Heart left ventricle (tissue), 16 donors: ENCODE measurements around the gene IL11RA. TPM values are rescaled to one million over a fixed set of nuclear protein-coding genes. Genes with fewer than 3 reads are reported as not detected.

Experiments used
- ATAC-seq, 4 donors: fragments of 200-7000 bp; cut with Tn5 transposase; one replicate each; pipeline ENCODE4 v1.9.1; 2020 to 2022; ENCODE audit warnings: moderate library complexity in 4 of 4, mild to moderate bottlenecking in 3 of 4, moderate number of reproducible peaks in 1 of 4
- DNase-seq, 5 donors: peaks; one replicate each; pipeline ENCODE4 v3.0.0-alpha.2; 2020
- H3K27ac ChIP-seq, 12 donors: fragments of 200-600 bp; sonication (generic) in 4 of 12; one replicate each; pipeline versions ENCODE4 v1.5.0 to v1.8.0; 2016 to 2022; ENCODE audit warnings: mild to moderate bottlenecking in 2 of 12
- H3K27me3 ChIP-seq, 9 donors: fragments of 200-600 bp; sonication (generic) in 2 of 9; one replicate each; pipeline versions ENCODE4 v1.5.1 to v1.8.0; 2016 to 2022; ENCODE audit warnings: mild to moderate bottlenecking in 3 of 9
- H3K36me3 ChIP-seq, 9 donors: fragments of 200-600 bp; sonication (generic) in 2 of 9; one replicate each; pipeline versions ENCODE4 v1.5.0 to v1.8.0; 2018 to 2022; ENCODE audit warnings: mild to moderate bottlenecking in 2 of 9
- H3K4me1 ChIP-seq, 12 donors: fragments of 200-600 bp; sonication (generic) in 4 of 12; one replicate each; pipeline versions ENCODE4 v1.5.0 to v1.8.0; 2016 to 2022; ENCODE audit warnings: mild to moderate bottlenecking in 3 of 12
- H3K4me3 ChIP-seq, 12 donors: fragments of 200-600 bp; sonication (generic) in 4 of 12; one replicate each; pipeline versions ENCODE4 v1.5.0 to v1.8.0; 2017 to 2022; ENCODE audit warnings: mild to moderate bottlenecking in 9 of 12, moderate library complexity in 4 of 12
- H3K9me3 ChIP-seq, 12 donors: fragments of 200-600 bp; sonication (generic) in 4 of 12; one replicate each; pipeline versions ENCODE4 v1.5.0 to v1.8.0; 2016 to 2022; ENCODE audit warnings: mild to moderate bottlenecking in 1 of 12
- POLR2A ChIP-seq, 2 donors: fragments of 450-650 bp; IDR thresholded peaks; one replicate each; pipeline ENCODE4 v1.6.1; 2017; ENCODE audit warnings: antibody characterized with exemption in 2 of 2, mild to moderate bottlenecking in 2 of 2, moderate library complexity in 2 of 2
- WGBS, 4 donors: extraction: QIAGEN DNeasy Blood & Tissue Kit in 2 of 4; methylation state at CpG; one replicate each; pipeline versions ENCODE4 v1.1.5 to v1.1.7; 2013 to 2018; 5-methylcytosine and 5-hydroxymethylcytosine counted together
- intact Hi-C, 10 donors: fragments of 100-400 bp; cut with DNase I; formaldehyde crosslinking; loops; one replicate each; pipeline versions ENCODE4 v1.11.1 to v1.14.2; 2022
- polyA plus RNA-seq, 2 donors: library from polyadenylated mRNA; stranded (reverse); fragments of 200-250 nt; gene quantifications; one replicate each; pipeline ENCODE4 v1.2.3, GENCODE V29; 2013
- total RNA-seq, 9 donors: library from RNA; depleted of rRNA in 2 of 9; stranded (reverse); fragments of >200 nt in 2 of 9; fragmentation: NEBNext Ultra II Directional in 3 of 9; extraction: Animal tissue kit (Norgen Biotek cat#: 25700) in 3 of 9; gene quantifications; one replicate each; pipeline versions ENCODE4 v1.1.0 to v1.2.4, GENCODE V29; 2016 to 2023
- TF ChIP-seq, protein P1 (sequence below), 12 donors: fragments of 200-600 bp; sonication (generic) in 4 of 12; IDR thresholded peaks; one replicate each; pipeline versions ENCODE4 v1.5.0 to v1.8.0; 2018 to 2022; ENCODE audit warnings: antibody characterized with exemption in 12 of 12, mild to moderate bottlenecking in 5 of 12
- donor health status: ischemic (EF 13 %, LVEDD 7.1; RV severe dilation, severe dysfunction).
- donor health status: healthy with polysubstance abuse.
- donor health status: DM: no; HTN: yes; CAD: no.
- donor health status: DM: no; HTN: no; CAD: no.
- donor health status: ischemic (EF 25% LVEDD 6.9; RV normal size, moderate dysfunction).
- donor health status: ischemic (EF 25% LVEDD 5.7; RV mildly dilated, moderate dysfunction).
- donor health status: healthy.
- donor health status: DM: yes; HTN: yes; CAD: no.
- donor health status: ischemic (EF 35%, LVEDD 5.7; RV mildly dilated, moderate dysfunction).
- donor health status: nonischemic (EF 11% LVEDD 7.7; RV severe dilation, severe dysfunction).
- donor health status: DM: yes; HTN: yes; CAD: no.
- donor health status: PGD.
- donor health status: ischemic (EF 29% LVEDD 5.4; RV normal size, mild dysfunction).
- donor health status: nonischemic (EF 23%, LVEDD 6.1; RV moderate dilation, normal function).

IL11RA gene
- total and polyA plus RNA-seq, 11 donors = 20.8 to 113 (median 45.5) TPM

DNA sequence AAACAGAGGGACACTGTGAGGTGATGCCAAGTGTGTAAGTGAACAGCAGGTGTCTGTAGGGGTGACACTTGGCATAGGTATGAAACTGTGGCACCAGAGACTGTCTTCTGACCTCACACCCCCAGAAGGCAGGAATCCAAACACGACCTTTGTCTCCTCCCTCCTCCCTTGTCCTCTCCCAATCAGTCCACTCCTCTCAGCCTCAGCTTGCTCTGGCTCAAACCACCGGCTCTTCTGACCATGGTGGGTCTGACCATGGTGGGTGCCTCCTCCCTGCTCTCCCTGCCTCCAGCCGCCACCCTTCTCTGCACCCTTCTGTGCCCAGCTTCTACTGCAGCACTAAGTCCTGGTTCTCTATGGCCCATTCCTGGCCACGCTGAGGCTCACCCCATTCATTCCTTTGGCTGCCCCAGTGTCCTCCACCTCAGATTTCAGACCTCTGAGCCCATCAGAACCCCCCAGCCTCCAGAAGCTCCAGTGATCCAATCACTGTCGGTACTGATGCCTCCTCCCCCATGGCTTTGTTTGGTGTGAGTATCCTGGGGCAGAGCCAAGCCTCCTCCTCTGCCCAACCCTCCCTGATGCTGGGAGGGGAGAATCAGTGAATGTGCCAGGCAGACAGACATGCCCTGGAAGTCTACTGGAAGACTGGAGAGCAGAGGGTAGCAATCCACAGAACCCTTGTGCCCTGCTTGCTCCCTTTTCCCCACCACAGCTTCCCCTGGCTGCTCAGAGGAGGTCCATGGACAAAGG, 21.4 kb upstream of the IL11RA start:
- intact Hi-C loops = no loop called here
- no peak for ATAC-seq
- 39 to 40% (median 40%) methylated on average over 5 of the region's 5 CpGs for WGBS, 4 donors
- TF ChIP-seq, protein P1, sequence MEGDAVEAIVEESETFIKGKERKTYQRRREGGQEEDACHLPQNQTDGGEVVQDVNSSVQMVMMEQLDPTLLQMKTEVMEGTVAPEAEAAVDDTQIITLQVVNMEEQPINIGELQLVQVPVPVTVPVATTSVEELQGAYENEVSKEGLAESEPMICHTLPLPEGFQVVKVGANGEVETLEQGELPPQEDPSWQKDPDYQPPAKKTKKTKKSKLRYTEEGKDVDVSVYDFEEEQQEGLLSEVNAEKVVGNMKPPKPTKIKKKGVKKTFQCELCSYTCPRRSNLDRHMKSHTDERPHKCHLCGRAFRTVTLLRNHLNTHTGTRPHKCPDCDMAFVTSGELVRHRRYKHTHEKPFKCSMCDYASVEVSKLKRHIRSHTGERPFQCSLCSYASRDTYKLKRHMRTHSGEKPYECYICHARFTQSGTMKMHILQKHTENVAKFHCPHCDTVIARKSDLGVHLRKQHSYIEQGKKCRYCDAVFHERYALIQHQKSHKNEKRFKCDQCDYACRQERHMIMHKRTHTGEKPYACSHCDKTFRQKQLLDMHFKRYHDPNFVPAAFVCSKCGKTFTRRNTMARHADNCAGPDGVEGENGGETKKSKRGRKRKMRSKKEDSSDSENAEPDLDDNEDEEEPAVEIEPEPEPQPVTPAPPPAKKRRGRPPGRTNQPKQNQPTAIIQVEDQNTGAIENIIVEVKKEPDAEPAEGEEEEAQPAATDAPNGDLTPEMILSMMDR (IDR thresholded peaks at IDR 0.05) = no peak
- TF ChIP-seq POLR2A (IDR thresholded peaks at IDR 0.05) = no peak
- H3K27me3 ChIP-seq = peaks cover 21 to 53% (median 40%) of the 10 kb centered on the region in 9 donors
- H3K27ac ChIP-seq = no peak overlapping the region
- H3K36me3 ChIP-seq = peaks cover 0 to 7% (median 0%) of the 10 kb centered on the region in 9 donors
- H3K4me1 ChIP-seq = peaks cover 0 to 17% (median 7%) of the 10 kb centered on the region in 12 donors
- no peaks in the 10 kb centered on the region for H3K9me3 ChIP-seq
- H3K4me3 ChIP-seq = no peak overlapping the region
- DNase-seq = no peak

DNA sequence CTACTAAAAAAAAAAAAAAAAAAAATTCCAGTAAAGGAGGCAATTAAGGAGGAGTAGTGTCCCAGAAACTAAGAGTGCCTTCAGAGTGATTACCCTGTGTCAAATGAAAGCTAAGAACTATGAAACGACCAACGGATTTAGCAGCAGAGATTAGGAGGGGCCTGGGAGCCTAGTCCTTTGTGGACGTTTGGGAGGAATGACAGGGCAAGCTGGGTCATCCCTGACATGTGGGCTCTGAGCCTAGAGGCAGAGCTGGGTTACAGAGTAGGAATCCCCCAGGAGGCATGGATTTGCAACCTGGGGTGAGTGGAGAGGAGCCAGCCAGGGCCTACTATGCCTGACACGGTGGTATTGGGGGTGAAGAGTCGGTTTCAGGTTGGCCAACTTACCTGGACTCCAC, 18.8 kb upstream of the IL11RA start:
- 56 to 61% (median 59%) methylated on average over 5 of the region's 5 CpGs for WGBS, 4 donors
- no peak for DNase-seq
- Histone ChIP-seq H3K4me3 (no peak overlapping the region), H3K36me3 (peaks cover 0 to 8% (median 0%) of the 10 kb centered on the region in 9 donors), H3K9me3 (no peaks in the 10 kb centered on the region), H3K27ac (no peak overlapping the region), H3K4me1 (peaks cover 0 to 32% (median 22%) of the 10 kb centered on the region in 12 donors), H3K27me3 (peaks cover 0 to 27% (median 14%) of the 10 kb centered on the region in 9 donors)
- no peak for ATAC-seq
- intact Hi-C loops = loop anchor here in 4 of 10 donors (1.0 to 2.0 kb wide), 2 partner anchors 20 kb away; partner anchors contain the start of gene RPP25L (in 2 of the 4)
- no peak for TF ChIP-seq POLR2A (IDR thresholded peaks at IDR 0.05)
- TF ChIP-seq, protein P1 (IDR thresholded peaks at IDR 0.05) = no peak

DNA sequence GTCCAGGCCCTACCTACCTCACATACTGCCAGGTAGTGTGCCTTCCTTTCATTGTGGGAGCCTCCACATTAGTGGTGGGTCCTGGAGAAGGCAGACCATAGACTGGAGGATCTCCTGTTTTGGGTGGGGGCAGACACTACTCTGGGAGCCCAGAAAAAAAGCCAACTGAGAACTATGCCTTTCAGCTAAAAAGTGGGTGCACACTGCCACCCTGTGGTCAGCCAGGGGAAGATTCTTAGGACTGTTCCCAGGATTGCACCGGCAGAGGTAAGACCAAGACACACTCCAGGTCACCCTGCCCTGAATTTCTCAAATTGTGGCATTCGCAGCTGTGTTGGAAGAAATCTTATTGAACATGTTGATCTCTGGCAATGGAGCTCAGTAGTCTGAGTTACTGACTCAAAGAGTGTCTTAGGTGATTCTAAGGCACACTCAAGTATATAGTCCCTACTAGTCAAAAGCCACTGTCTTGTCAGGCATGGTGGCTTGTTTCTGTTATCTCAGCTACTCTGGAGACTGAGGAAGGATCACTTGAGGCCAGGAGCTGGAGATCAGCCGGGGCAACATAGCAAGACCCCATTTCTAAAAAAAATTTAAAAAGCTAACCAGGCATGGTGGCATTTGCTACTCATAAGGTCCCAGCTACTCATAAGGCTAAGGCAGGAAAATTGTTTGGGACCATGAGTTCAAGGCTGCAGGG, 18.0 kb upstream of the IL11RA start:
- 19 to 21% (median 20%) methylated on average over 3 of the region's 3 CpGs for WGBS, 4 donors

More for the DNA sequence above, 18.0 kb upstream of the IL11RA start:
- ATAC-seq (peak in 3 of 4 donors; percentile 14 to 29 (median 19)), DNase-seq (peak in 4 of 5 donors; percentile 46 to 78 (median 67))
- Histone ChIP-seq H3K27me3 (peaks cover 0 to 18% (median 8%) of the 10 kb centered on the region in 9 donors), H3K4me1 (peaks cover 0 to 32% (median 22%) of the 10 kb centered on the region in 12 donors), H3K4me3 (no peak overlapping the region), H3K36me3 (peaks cover 0 to 8% (median 0%) of the 10 kb centered on the region in 9 donors), H3K27ac (no peak overlapping the region), H3K9me3 (no peaks in the 10 kb centered on the region)
- TF ChIP-seq, protein P1 (IDR thresholded peaks at IDR 0.05) = peak; percentile 74 to 92 (median 84)
- no peak for TF ChIP-seq POLR2A (IDR thresholded peaks at IDR 0.05)
- intact Hi-C loops = loop anchor here in 7 of 10 donors (1.0 to 2.0 kb wide), 2 partner anchors 21 kb away; partner anchors contain the start of gene RPP25L (in 5 of the 7)
